ENCODE data around the gene MEGF11. TPM values are rescaled to one million over a fixed set of nuclear protein-coding genes. Genes with fewer than 3 reads are reported as not detected.

MEGF11 gene
- total RNA-seq, 4 donors from 2014 or later: 0.76 TPM; not detected in 3

DNA sequence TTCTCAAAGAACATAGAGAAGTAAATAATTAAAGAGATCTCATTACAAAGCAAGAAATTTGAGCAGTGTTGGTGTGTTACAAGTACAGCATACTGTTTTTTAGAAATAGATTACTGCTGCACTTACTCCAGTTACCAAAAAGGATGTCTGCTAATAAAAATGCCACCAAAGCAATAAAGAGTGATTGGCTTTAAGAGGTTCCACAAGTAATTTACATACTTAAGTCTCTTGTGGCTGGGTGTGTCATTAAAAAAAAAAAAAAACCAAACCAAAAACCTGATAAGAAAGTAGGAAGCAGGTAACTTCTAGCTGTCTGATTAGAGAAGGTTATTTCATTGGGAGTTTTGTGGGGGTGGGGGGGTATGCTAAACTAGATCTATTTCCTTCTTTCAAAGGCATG lies 369.0 kb downstream of the MEGF11 start:
- TF ChIP-seq, protein P1, sequence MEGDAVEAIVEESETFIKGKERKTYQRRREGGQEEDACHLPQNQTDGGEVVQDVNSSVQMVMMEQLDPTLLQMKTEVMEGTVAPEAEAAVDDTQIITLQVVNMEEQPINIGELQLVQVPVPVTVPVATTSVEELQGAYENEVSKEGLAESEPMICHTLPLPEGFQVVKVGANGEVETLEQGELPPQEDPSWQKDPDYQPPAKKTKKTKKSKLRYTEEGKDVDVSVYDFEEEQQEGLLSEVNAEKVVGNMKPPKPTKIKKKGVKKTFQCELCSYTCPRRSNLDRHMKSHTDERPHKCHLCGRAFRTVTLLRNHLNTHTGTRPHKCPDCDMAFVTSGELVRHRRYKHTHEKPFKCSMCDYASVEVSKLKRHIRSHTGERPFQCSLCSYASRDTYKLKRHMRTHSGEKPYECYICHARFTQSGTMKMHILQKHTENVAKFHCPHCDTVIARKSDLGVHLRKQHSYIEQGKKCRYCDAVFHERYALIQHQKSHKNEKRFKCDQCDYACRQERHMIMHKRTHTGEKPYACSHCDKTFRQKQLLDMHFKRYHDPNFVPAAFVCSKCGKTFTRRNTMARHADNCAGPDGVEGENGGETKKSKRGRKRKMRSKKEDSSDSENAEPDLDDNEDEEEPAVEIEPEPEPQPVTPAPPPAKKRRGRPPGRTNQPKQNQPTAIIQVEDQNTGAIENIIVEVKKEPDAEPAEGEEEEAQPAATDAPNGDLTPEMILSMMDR (IDR thresholded peaks at IDR 0.05): no peak
- no peak for TF ChIP-seq POLR2A (IDR thresholded peaks at IDR 0.05)
- no peaks in the 10 kb centered on the region for H3K27me3 ChIP-seq
- no peaks in the 10 kb centered on the region for H3K9me3 ChIP-seq
- intact Hi-C loops (cut with DNase I; ENCODE audit: low total_unique reads): no loop called here
- no peak for DNase-seq
- H3K36me3 ChIP-seq: no peaks in the 10 kb centered on the region
- no peak overlapping the region for H3K27ac ChIP-seq
- H3K4me1 ChIP-seq: no peaks in the 10 kb centered on the region
- no peak overlapping the region for H3K4me3 ChIP-seq

DNA sequence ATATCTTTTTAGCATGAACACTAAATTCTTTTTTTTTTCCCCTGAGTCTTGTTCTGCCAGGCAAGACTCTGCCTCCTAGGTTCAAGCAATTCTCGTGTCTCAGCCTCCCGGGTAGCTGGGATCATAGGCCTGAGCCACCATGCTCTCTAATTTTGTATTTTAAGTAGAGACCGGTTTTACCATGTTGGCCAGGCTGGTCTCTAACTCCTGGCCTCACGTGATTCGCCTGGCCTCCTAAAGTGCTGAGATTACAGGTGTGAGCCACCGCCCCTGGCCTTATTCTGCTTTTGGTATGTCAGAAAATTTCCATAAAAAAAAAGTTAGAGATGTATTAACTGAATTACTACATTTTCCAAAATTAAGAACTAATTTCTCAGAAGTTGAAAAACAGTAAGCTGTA lies 370.0 kb downstream of the MEGF11 start:
- Histone ChIP-seq H3K4me1 (no peaks in the 10 kb centered on the region), H3K27ac (no peak overlapping the region), H3K36me3 (no peaks in the 10 kb centered on the region), H3K27me3 (no peaks in the 10 kb centered on the region), H3K9me3 (no peaks in the 10 kb centered on the region), H3K4me3 (no peak overlapping the region)
- intact Hi-C loops (cut with DNase I; ENCODE audit: low total_unique reads): no loop called here
- DNase-seq: no peak
- no peak for TF ChIP-seq POLR2A (IDR thresholded peaks at IDR 0.05)
- TF ChIP-seq, protein P1 (IDR thresholded peaks at IDR 0.05): no peak

DNA sequence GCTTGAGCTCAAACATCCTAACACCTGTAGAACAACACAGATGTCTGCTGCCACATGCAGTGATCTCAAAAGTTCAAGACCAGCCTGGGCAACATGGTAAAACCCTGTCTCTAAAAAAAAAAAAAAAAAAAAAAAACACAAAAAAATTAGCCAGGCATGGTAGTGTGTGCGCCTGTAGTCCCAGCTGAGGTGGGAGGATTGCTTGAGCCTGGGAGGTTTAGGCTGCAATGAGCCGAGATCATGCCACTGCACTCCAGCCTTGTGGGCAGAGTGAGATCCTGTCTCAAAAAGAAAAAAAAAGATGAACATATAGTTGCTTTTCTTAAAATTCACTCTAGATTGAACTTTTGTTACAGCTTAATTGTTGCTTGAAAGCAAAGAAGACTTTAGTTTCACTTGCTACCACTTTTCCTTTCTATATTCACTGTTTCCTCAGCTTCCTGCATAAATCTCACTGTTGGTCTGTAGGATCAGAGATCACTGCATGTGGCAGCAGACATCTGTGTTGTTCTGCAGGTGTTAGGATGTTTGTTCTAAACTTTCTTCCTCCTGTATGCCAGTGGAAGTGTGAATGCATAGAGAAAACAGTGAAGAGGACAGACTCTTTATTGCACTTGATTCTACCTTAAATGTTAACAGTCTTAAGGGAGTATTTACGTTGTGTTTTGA lies 371.6 kb downstream of the MEGF11 start:
- no peak for DNase-seq
- Histone ChIP-seq H3K27me3 (no peaks in the 10 kb centered on the region), H3K9me3 (no peaks in the 10 kb centered on the region), H3K36me3 (no peaks in the 10 kb centered on the region), H3K4me3 (no peak overlapping the region), H3K4me1 (no peaks in the 10 kb centered on the region), H3K27ac (no peak overlapping the region)
- intact Hi-C loops (cut with DNase I; ENCODE audit: low total_unique reads): no loop called here
- TF ChIP-seq, protein P1 (IDR thresholded peaks at IDR 0.05): no peak
- TF ChIP-seq POLR2A (IDR thresholded peaks at IDR 0.05): no peak

DNA sequence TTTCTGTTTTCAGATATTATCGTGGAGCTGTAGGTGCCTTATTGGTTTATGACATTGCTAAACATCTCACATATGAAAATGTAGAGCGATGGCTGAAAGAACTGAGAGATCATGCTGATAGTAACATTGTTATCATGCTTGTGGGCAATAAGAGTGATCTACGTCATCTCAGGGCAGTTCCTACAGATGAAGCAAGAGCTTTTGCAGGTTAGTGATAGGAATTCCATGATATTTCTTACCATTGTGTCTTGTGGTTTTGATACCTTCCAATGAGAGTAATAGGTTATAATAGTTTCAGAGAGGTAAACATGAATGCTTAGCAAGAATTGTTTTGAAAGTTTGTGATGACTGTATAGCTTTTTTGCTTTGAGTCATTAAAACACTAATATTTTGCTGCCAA lies 375.8 kb downstream of the MEGF11 start:
- no peaks in the 10 kb centered on the region for H3K36me3 ChIP-seq
- no peak overlapping the region for H3K27ac ChIP-seq
- no peaks in the 10 kb centered on the region for H3K9me3 ChIP-seq
- no peaks in the 10 kb centered on the region for H3K27me3 ChIP-seq
- intact Hi-C loops (cut with DNase I; ENCODE audit: low total_unique reads): no loop called here
- TF ChIP-seq, protein P1 (IDR thresholded peaks at IDR 0.05): no peak
- no peak for TF ChIP-seq POLR2A (IDR thresholded peaks at IDR 0.05)
- no peak overlapping the region for H3K4me3 ChIP-seq
- DNase-seq: no peak
- no peaks in the 10 kb centered on the region for H3K4me1 ChIP-seq

DNA sequence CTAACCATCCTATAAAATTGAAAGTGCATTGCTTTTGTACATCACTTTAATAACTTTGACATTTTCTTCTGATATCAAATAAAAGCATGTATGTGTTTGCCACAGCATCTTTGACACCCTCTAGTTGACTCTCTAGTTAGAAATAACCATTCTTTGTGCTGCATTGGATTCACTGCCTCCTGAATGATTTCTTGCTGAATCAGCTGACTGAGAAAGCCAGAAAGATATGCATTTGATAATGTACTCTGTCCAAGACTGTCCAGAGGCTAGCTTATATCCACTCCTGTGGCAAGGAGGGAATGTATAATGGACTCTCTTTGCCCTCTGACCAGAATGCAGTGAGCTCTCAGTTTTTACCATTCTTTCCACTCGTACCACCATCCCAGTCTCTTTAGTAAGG lies 378.1 kb downstream of the MEGF11 start:
- peaks cover 0 to 4% of the 10 kb centered on the region in 2 donors for H3K4me1 ChIP-seq
- TF ChIP-seq, protein P1 (IDR thresholded peaks at IDR 0.05): no peak
- no peak for TF ChIP-seq POLR2A (IDR thresholded peaks at IDR 0.05)
- no peaks in the 10 kb centered on the region for H3K36me3 ChIP-seq
- H3K4me3 ChIP-seq: no peak overlapping the region
- DNase-seq: no peak
- intact Hi-C loops (cut with DNase I; ENCODE audit: low total_unique reads): no loop called here
- no peak overlapping the region for H3K27ac ChIP-seq
- no peaks in the 10 kb centered on the region for H3K9me3 ChIP-seq
- H3K27me3 ChIP-seq: no peaks in the 10 kb centered on the region

All from uterus (tissue), 4 donors.